Measurements from ENCODE around the gene BLOC1S1.

GRCh38 chr12:55733021-55733555, 17.2 kb downstream of the BLOC1S1 start:
- TF ChIP-seq CTCF (conservative IDR thresholded peaks at IDR 0.05; ENCODE audit: low read length), result no peak
- TF ChIP-seq EZH2phosphoT487 (IDR thresholded peaks at IDR 0.05; ENCODE audit: borderline replicate concordance, low read depth, low read length), result no peak

All from OCI-LY7 (cell line).